ENCODE measurements around the gene ACTL7A.

DNA sequence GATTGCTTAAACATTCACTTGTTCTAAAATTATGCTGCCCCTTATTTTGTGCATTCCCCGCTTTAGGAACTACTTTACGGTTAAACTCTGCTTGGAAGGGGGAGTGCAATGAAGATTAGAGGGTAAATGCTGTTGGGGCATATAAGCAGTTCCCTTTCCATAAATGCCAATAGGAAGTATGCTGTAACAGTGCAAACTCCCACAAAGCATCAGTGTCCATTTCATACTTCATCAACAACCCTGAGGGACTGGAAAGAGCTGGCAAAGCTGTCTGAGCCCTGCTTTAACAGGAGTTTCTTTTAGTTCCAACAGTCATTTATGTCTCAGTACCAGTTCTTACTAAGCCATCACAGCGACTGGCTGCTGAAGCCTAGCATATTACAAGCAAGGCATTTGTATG, 1.8 kb downstream of the ACTL7A start:
- TF ChIP-seq CTCF (IDR thresholded peaks at IDR 0.05) (no peak), POLR2A (IDR thresholded peaks at IDR 0.05) (no peak)
